NCI-H510A (cell line): ENCODE measurements around the gene KIF21B.

Experiments used
- DNase-seq: peaks from one replicate; lab custom pipeline; 2025; lab: John Stamatoyannopoulos, UW

Gene KIF21B

GRCh38 chr1:200992382-200993048, 31.0 kb downstream of the KIF21B start:
- DNase-seq: peak; percentile 67

GRCh38 chr1:200991097-200991614, 32.4 kb downstream of the KIF21B start:
- no peak for DNase-seq

- DNase-seq: no peak
Measured at GRCh38 chr1:200990114-200990513, 33.4 kb downstream of the KIF21B start.

GRCh38 chr1:200989337-200989736, 34.2 kb downstream of the KIF21B start:
- no peak for DNase-seq

GRCh38 chr1:200988693-200989092, 34.8 kb downstream of the KIF21B start:
- DNase-seq: no peak

- no peak for DNase-seq
Measured at GRCh38 chr1:200985481-200985880, 38.0 kb downstream of the KIF21B start.

- no peak for DNase-seq
Measured at GRCh38 chr1:200983035-200983561, 40.4 kb downstream of the KIF21B start.

GRCh38 chr1:200982071-200982945, 41.2 kb downstream of the KIF21B start:
- no peak for DNase-seq

- DNase-seq: no peak
Measured at GRCh38 chr1:200981278-200981677, 42.2 kb downstream of the KIF21B start.

- DNase-seq: no peak
Measured at GRCh38 chr1:200980873-200981272, 42.6 kb downstream of the KIF21B start.

GRCh38 chr1:200980452-200980772, 43.1 kb downstream of the KIF21B start:
- DNase-seq: no peak

- no peak for DNase-seq
Measured at GRCh38 chr1:200979574-200980451, 43.7 kb downstream of the KIF21B start.

- no peak for DNase-seq
Measured at GRCh38 chr1:200977071-200977754, 46.3 kb downstream of the KIF21B start.

- DNase-seq: no peak
Measured at GRCh38 chr1:200976634-200977033, 46.9 kb downstream of the KIF21B start.

GRCh38 chr1:200975458-200975857, 48.1 kb downstream of the KIF21B start:
- DNase-seq: no peak

GRCh38 chr1:200974711-200975110, 48.8 kb downstream of the KIF21B start:
- DNase-seq: no peak

GRCh38 chr1:200973937-200974657, 49.4 kb downstream of the KIF21B start:
- DNase-seq: no peak

- no peak for DNase-seq
Measured at GRCh38 chr1:200972985-200973742, 50.4 kb downstream of the KIF21B start.

GRCh38 chr1:200971955-200972711, 51.4 kb downstream of the KIF21B start:
- no peak for DNase-seq
